GM19351 (cell line): ENCODE results near the gene NEMF.
"Not testable (repeated sequence)": the region's sequence is repeated elsewhere in the genome, so short reads cannot be mapped to it uniquely, and the experiment has no call there.

ENCODE experiments used
- ATAC-seq: cut with Tn5 transposase; IDR thresholded peaks from one replicate; pipeline ENCODE4 v1.9.1; 2021; ENCODE audit warnings: mild to moderate bottlenecking, moderate library complexity; ENCODE audit not compliant: unreplicated experiment

The NEMF gene

GRCh38 chr14:49852301-49853157 lies at the start of gene NEMF:
TSS of gene NEMF (minus strand) at chr14:49852788. CDS start at chr14:49852753, 35 bp downstream.
- ATAC-seq = peak; percentile 86

GRCh38 chr14:49900973-49901372 lies 48.4 kb upstream of the NEMF start:
- no peak for ATAC-seq

GRCh38 chr14:49898485-49898884 lies 45.9 kb upstream of the NEMF start:
- ATAC-seq = no peak

GRCh38 chr14:49897965-49898364 lies 45.4 kb upstream of the NEMF start:
- ATAC-seq = no peak

GRCh38 chr14:49897414-49897813 lies 44.8 kb upstream of the NEMF start:
- no peak for ATAC-seq

- ATAC-seq = no peak
Measured at GRCh38 chr14:49896966-49897365, 44.4 kb upstream of the NEMF start.

GRCh38 chr14:49896272-49896671 lies 43.7 kb upstream of the NEMF start:
- ATAC-seq = not testable (repeated sequence)

- ATAC-seq = no peak
Measured at GRCh38 chr14:49895480-49895879, 42.9 kb upstream of the NEMF start.

GRCh38 chr14:49894214-49895107 lies 41.9 kb upstream of the NEMF start:
- not testable (repeated sequence) for ATAC-seq

- ATAC-seq = peak; percentile 39
Measured at GRCh38 chr14:49893309-49894213, 41.0 kb upstream of the NEMF start.

- peak; percentile 77 for ATAC-seq
Measured at GRCh38 chr14:49892636-49893308, 40.2 kb upstream of the NEMF start, which contains the start of gene ARF6. TSS of gene ARF6 (plus strand) at chr14:49893082. CDS start at chr14:49893737, 655 bp downstream.

GRCh38 chr14:49892301-49892635 lies 39.7 kb upstream of the NEMF start:
- peak; percentile 38 for ATAC-seq

- ATAC-seq = no peak
Measured at GRCh38 chr14:49888293-49888692, 35.7 kb upstream of the NEMF start.

GRCh38 chr14:49886523-49886922 lies 33.9 kb upstream of the NEMF start:
- ATAC-seq = no peak

GRCh38 chr14:49882826-49883694 lies 30.5 kb upstream of the NEMF start:
- no peak for ATAC-seq

GRCh38 chr14:49881350-49882001 lies 28.9 kb upstream of the NEMF start:
- no peak for ATAC-seq

- no peak for ATAC-seq
Measured at GRCh38 chr14:49880267-49881064, 27.9 kb upstream of the NEMF start.
